ENCODE results near the gene ETF1. TPM values are rescaled to one million over a fixed set of nuclear protein-coding genes. Genes with fewer than 3 reads are reported as not detected.

Gene ETF1
- total RNA-seq, 1 donor from 2014 or later = 116 TPM

DNA sequence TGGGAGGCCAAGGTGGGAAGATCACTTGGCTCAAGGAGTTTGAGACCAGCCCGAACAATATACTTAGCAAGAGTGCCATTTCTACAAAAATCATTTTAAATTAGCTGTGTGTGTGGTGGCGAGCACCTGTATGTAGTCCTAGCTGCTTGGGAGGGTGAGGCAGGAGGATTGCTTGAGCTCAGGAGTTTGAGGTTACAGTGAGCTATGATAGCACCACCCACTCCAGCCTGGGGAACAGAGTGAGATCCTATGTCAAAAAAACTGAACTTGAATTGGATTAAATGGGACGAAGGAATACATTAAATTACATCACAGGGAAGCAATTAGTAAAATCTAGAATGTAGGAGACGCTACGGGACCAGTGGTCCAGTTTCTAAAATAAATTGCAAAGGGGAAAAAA is 6.4 kb upstream of the ETF1 start:
- H3K79me2 ChIP-seq (ENCODE audit: low read depth) = peaks cover 65% of the 10 kb centered on the region
- H3K36me3 Mint-ChIP-seq = peaks cover 11% of the 10 kb centered on the region
- no peaks in the 10 kb centered on the region for H3K9me3 Mint-ChIP-seq

DNA sequence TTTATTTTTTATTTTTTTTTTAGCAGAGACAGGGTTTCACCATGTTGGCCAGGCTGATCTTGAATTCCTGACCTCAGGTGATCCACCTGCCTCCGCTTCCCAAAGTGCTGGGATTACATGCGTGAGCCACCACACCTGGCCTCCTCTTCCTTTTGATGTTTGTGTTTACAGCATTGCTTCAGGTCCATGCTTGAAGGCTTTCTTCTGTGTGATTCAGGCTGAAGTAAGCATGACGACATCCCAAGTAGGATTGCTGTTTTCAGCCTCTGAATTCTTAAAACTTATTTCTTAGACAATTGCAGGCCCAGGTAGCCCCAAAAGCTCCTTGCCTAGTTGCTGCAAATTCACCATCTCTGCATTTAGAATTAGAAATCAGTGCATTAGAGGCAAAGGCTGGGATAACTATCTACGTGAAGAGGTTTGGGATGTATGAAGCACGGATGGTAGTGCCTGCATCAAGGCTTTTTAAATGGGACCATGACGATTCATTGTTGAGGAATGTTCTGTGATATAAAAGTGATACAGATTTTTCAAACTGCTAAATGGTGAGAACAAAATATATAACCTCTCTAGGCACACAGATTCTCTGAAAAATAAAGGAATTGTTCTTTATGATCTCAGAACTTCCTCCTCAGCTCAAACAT is 3.0 kb upstream of the ETF1 start:
- Histone ChIP-seq H4K20me1 (ENCODE audit: low read depth) (peaks cover 28% of the 10 kb centered on the region), H3K36me3 (no peaks in the 10 kb centered on the region), H3K4me1 (peaks cover 21% of the 10 kb centered on the region), H3K9me3 (ENCODE audit: low read depth) (no peaks in the 10 kb centered on the region), H3K27me3 (no peaks in the 10 kb centered on the region), H3K4me3 (no peak overlapping the region), H3K4me2 (no peak overlapping the region), H3K27ac (no peak overlapping the region), H2AFZ (replicated peaks) (no peak overlapping the region), H3K9ac (peak overlapping the region; percentile 21), H3K79me2 (ENCODE audit: low read depth) (peaks cover 84% of the 10 kb centered on the region), H3F3A (ENCODE audit: low read depth) (peaks cover 14% of the 10 kb centered on the region)
- Mint-ChIP-seq H3K4me1 (peaks cover 33% of the 10 kb centered on the region), H3K9me3 (no peaks in the 10 kb centered on the region), H3K27ac (no peak overlapping the region), H3K27me3 (ENCODE audit: insufficient read depth, low read depth) (peaks cover 2% of the 10 kb centered on the region), H3K4me3 (no peak overlapping the region), H3K36me3 (peaks cover 3% of the 10 kb centered on the region)
- no peak for TF ChIP-seq EZH2 (IDR thresholded peaks at IDR 0.05)
- TF ChIP-seq EZH2phosphoT487 (IDR thresholded peaks at IDR 0.05) = no peak
- TF ChIP-seq, protein P1, sequence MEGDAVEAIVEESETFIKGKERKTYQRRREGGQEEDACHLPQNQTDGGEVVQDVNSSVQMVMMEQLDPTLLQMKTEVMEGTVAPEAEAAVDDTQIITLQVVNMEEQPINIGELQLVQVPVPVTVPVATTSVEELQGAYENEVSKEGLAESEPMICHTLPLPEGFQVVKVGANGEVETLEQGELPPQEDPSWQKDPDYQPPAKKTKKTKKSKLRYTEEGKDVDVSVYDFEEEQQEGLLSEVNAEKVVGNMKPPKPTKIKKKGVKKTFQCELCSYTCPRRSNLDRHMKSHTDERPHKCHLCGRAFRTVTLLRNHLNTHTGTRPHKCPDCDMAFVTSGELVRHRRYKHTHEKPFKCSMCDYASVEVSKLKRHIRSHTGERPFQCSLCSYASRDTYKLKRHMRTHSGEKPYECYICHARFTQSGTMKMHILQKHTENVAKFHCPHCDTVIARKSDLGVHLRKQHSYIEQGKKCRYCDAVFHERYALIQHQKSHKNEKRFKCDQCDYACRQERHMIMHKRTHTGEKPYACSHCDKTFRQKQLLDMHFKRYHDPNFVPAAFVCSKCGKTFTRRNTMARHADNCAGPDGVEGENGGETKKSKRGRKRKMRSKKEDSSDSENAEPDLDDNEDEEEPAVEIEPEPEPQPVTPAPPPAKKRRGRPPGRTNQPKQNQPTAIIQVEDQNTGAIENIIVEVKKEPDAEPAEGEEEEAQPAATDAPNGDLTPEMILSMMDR (IDR thresholded peaks at IDR 0.05) = no peak
- no peak for DNase-seq (ENCODE audit: low spot score)

More for the DNA sequence above, 6.4 kb upstream of the ETF1 start:
- Histone ChIP-seq H3K9ac (no peak overlapping the region), H3K4me2 (no peak overlapping the region), H3K27ac (no peak overlapping the region), H3F3A (ENCODE audit: low read depth) (peaks cover 43% of the 10 kb centered on the region), H4K20me1 (ENCODE audit: low read depth) (peaks cover 10% of the 10 kb centered on the region), H3K36me3 (no peaks in the 10 kb centered on the region), H3K4me1 (peaks cover 9% of the 10 kb centered on the region), H2AFZ (replicated peaks) (no peak overlapping the region), H3K27me3 (no peaks in the 10 kb centered on the region), H3K4me3 (no peak overlapping the region), H3K9me3 (ENCODE audit: low read depth) (no peaks in the 10 kb centered on the region)
- H3K4me1 Mint-ChIP-seq = peaks cover 14% of the 10 kb centered on the region
- DNase-seq (ENCODE audit: low spot score) = no peak
- H3K27ac Mint-ChIP-seq = no peak overlapping the region
- H3K4me3 Mint-ChIP-seq = no peak overlapping the region
- no peak for TF ChIP-seq EZH2 (IDR thresholded peaks at IDR 0.05)
- no peak for TF ChIP-seq EZH2phosphoT487 (IDR thresholded peaks at IDR 0.05)
- TF ChIP-seq, protein P1 (IDR thresholded peaks at IDR 0.05) = no peak
- peaks cover 2% of the 10 kb centered on the region for H3K27me3 Mint-ChIP-seq (ENCODE audit: insufficient read depth, low read depth)

DNA sequence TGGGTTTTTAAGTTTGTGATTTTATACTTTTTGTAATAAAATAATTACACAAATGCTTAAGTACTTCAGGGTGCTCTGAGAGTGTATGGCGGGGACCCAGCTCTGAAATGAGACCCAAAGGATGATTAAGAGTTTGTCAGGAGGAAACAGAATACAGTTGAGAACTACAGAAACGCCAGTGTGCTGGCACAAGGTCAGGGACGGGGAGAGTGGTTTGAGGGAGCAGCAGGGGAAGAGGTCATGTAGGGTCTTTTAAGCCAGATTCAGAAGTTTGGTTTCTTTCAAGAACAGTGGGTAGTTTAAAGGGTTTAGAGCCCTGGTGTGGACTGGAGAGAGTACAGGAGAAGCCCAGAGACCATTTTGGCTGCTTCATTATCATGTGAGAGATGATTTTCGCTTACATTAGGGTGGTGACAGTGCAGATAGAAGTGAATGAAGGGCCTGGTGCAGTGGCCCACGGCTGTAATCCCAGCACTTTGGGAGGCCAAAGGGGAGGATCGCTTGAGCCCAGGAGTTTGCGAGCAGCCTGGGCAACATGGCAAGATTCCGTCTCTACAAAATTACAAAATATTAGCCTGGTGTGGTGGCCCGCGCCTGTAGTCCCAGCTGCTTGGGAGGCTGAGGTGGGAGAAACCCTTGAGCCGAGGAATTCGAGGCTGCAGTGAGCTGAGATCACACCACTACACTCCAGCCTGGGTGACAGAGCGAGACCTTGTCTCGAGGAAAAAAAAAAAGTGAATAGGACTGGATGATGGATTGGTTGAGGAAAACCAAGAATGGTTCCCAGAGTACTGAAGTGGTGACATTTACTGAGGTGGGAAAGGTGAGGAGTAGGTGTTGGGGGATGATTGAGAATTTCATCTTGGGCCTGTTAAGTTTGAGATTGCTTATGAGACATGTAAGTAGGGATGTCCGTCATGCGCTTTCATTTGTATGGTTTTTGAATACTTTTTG is 1.4 kb upstream of the ETF1 start:
- H3K4me1 ChIP-seq = peaks cover 25% of the 10 kb centered on the region
- peak overlapping the region; percentile 14 for H3K27ac Mint-ChIP-seq
- no peaks in the 10 kb centered on the region for H3K27me3 ChIP-seq
- peaks cover 97% of the 10 kb centered on the region for H3K79me2 ChIP-seq (ENCODE audit: low read depth)
- no peak overlapping the region for H2AFZ ChIP-seq (replicated peaks)
- H4K20me1 ChIP-seq (ENCODE audit: low read depth) = peaks cover 44% of the 10 kb centered on the region
- H3F3A ChIP-seq (ENCODE audit: low read depth) = peaks cover 23% of the 10 kb centered on the region
- peak; percentile 4 for DNase-seq (ENCODE audit: low spot score)
- no peak overlapping the region for H3K27ac ChIP-seq
- H3K4me1 Mint-ChIP-seq = peaks cover 37% of the 10 kb centered on the region
- peaks cover 2% of the 10 kb centered on the region for H3K27me3 Mint-ChIP-seq (ENCODE audit: insufficient read depth, low read depth)
- no peaks in the 10 kb centered on the region for H3K9me3 Mint-ChIP-seq
- no peaks in the 10 kb centered on the region for H3K9me3 ChIP-seq (ENCODE audit: low read depth)
- H3K4me2 ChIP-seq = peak overlapping the region; percentile 91
- peak overlapping the region; percentile 88 for H3K4me3 ChIP-seq
- TF ChIP-seq, protein P1 (IDR thresholded peaks at IDR 0.05) = no peak
- TF ChIP-seq EZH2phosphoT487 (IDR thresholded peaks at IDR 0.05) (no peak), EZH2 (IDR thresholded peaks at IDR 0.05) (no peak)
- H3K9ac ChIP-seq = peak overlapping the region; percentile 91
- peaks cover 1% of the 10 kb centered on the region for H3K36me3 Mint-ChIP-seq
- no peaks in the 10 kb centered on the region for H3K36me3 ChIP-seq
- H3K4me3 Mint-ChIP-seq = peak overlapping the region; percentile 100
